Measurements from ENCODE around the gene KCNK18.

KCNK18 gene

DNA sequence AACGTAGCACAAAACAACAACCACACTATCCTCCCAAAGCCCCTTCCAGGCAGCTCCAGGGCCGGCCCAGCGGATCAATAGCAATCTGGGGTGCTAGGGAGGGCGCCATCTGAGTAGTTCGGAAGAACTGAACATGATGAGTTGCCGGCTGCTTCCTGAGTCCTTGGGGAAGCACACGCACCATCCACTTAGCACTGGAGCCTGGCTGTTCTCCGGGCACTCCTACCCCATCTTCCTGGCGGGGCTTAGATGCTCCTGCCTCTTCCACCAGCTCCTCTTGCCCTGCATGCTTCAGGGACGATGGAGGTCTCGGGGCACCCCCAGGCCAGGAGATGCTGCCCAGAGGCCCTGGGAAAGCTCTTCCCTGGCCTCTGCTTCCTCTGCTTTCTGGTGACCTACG, at the start of gene KCNK18:
Gene KCNK18, plus strand, starts transcription at position 301 of the 400 bp plus-strand sequence. Its CDS starts 0 bp downstream, at position 301.
- no peak for DNase-seq (ENCODE audit: low spot score)

DNA sequence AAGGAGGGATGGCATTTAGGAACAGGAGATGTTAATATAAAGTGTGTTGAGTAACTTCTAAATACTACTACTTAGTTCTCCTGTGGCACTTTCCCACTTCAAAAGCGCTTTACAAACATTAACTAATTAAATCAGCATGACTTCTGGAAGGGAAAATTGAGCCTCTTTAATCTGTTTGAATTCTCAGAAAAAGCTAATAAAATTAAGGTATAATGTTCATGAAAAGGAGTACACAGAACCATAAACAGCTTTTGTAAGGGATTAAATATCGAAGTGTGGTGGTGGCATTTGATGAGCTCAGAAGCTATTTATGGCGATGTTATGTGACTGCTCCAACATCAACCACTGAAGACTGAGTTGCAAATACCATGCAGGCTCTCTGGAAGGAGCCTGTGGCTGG, 49.0 kb upstream of the KCNK18 start:
- no peak for DNase-seq (ENCODE audit: low spot score)

- no peak for DNase-seq (ENCODE audit: low spot score)
These were observed 44.6 kb upstream of the KCNK18 start for GRCh38 chr10:117152668-117153067.

DNA sequence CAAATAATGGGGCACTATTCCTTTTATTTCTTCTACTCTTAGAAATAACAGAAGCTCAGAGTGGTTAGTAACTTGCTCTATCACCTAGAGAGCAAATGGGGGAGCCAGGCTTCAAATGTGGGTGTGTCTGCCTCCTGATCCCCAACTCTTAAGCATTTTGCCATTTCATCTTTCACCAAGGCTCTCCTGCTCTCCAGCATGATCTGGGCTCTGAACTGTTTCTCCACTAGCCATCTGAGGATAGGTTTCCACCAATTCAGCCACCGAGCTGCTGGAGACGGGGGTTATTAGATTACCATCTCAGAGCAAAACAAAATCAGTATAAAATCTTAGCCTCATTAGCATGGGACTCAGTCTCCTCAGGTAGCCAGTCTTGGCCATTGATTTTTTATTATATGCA, 39.0 kb upstream of the KCNK18 start:
- no peak for DNase-seq (ENCODE audit: low spot score)

- no peak for DNase-seq (ENCODE audit: low spot score)
These were observed 37.9 kb upstream of the KCNK18 start for GRCh38 chr10:117159390-117159789.

DNA sequence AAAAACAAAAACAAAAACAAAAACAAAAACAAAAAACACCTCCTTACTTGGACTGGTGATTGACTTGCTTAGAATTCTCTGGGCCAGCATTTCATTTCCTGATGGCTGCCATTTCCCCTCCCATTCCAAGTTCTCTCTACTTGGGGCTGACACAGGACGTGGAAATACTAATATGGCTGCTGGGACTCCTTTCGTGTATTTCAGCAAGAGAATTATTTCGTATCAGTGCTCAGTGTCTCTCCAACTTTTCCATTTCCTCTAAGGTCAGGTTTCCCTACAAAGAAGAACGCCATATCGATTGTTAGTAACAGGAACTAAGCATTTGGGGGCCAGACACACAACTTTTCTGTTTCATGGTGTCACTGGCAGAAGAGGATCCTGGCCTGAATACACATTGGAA, 36.7 kb upstream of the KCNK18 start:
- no peak for DNase-seq (ENCODE audit: low spot score)

DNA sequence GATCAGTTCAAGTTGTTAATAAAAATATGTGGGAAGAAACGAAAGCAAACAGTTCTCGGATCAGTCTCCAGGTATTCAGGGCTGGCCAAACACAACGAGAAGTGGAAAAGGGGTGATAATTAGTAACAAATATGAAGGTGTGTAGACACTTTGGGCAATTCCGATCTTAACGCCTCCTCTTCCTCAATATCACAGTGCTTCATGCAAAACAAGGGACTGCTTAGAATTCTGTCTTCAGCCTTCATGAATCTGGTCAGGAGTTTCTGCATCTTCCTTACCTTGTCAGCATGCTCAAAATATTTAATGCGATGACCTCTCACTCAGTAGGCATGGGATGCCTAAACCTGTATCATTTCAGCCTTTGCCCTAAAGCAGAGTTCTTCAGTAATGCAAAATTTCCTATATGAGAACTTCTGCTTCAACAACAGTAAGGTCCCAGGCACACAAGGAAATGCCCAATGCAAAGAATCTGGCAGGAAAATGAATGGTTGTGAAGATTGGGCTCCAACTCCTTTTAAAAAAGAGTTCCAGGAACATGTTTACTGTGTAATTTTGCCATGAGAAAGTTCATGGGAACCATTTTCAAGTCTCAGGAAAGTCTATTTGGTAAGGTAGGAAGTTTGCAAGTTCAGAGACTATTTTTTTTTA, 35.8 kb upstream of the KCNK18 start:
- no peak for DNase-seq (ENCODE audit: low spot score)

DNA sequence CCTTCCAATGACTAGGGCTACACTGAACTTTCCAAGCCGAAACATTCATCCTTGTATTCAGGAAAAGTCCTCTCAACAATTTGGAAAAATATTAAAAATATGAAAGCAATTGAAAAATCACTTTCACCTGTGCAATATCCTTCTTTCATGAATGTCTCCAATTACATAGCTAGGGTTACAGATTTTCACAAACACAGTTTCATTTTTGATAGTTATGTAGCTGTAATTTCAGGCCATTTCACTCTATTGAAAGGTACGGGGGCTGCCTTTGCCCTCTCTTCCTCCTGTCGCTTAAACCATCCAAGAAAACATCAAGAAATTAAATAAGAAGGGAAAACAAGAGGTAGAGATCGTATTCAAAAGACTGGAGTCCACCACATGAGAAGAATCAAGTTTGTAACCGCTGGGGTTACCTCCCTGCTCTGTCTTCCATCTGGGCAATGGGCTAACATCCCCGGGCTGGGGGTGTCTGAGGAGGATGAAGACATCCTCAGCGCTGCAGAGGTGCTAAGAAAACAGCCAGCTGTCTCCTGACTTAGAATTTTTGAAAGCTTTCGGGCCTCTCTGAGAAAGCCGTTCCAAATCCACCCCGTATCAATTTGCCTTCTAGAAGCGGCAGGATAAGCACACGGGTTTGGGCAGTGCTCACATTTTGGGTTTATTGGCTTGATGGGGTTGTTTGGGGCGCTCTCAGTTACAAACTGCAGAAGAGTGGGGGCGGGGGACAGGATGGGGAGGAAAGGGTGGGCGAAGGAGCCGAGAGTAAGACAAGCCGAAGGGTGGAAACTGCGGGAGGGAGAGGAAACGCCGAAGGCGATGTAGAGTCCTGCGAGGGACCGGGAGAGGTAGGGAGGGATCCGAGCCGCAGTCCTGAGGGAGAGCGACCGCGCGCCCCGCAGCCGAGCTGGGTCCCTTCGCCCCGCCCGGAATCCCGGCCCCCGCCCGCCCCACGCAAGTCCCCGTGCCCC, 34.9 kb upstream of the KCNK18 start:
- DNase-seq (ENCODE audit: low spot score): no peak

- no peak for DNase-seq (ENCODE audit: low spot score)
These were observed 34.0 kb upstream of the KCNK18 start for GRCh38 chr10:117163061-117163953.

DNA sequence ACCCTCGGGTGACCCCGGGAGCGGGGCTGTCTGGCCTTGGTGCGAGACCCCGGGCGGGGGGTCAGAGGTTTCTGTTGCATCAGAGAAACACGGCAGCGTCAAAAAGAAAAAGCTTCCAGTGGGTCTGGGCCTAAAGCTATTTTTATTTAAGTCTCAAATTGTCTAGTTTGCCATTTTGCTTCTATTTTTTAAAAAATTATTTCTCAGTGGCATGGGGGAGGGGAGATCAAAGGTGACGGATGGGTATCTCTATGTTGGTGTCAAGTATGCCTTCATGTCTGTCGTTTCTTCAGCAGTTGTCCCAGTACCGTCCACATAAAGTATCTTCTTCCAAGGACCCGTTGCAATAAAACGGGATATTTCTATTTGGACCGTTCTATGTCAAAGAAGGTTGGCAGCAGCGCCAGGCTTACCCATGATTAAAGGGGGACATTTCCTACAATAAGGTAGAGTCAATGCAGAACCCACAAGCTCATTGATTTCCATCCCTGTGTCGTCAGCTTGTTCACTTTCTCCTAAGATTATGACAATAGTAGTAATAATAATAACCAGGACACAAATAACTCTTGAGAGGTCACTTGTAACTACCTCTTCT, 33.2 kb upstream of the KCNK18 start:
- no peak for DNase-seq (ENCODE audit: low spot score)

GRCh38 chr10:117164592-117165537, 32.4 kb upstream of the KCNK18 start:
- no peak for DNase-seq (ENCODE audit: low spot score)

- no peak for DNase-seq (ENCODE audit: low spot score)
These were observed 31.5 kb upstream of the KCNK18 start for GRCh38 chr10:117165538-117166417.

GRCh38 chr10:117166418-117167345, 30.6 kb upstream of the KCNK18 start:
- DNase-seq (ENCODE audit: low spot score): no peak

- DNase-seq (ENCODE audit: low spot score): no peak
These were observed 29.9 kb upstream of the KCNK18 start for GRCh38 chr10:117167346-117167788.

DNA sequence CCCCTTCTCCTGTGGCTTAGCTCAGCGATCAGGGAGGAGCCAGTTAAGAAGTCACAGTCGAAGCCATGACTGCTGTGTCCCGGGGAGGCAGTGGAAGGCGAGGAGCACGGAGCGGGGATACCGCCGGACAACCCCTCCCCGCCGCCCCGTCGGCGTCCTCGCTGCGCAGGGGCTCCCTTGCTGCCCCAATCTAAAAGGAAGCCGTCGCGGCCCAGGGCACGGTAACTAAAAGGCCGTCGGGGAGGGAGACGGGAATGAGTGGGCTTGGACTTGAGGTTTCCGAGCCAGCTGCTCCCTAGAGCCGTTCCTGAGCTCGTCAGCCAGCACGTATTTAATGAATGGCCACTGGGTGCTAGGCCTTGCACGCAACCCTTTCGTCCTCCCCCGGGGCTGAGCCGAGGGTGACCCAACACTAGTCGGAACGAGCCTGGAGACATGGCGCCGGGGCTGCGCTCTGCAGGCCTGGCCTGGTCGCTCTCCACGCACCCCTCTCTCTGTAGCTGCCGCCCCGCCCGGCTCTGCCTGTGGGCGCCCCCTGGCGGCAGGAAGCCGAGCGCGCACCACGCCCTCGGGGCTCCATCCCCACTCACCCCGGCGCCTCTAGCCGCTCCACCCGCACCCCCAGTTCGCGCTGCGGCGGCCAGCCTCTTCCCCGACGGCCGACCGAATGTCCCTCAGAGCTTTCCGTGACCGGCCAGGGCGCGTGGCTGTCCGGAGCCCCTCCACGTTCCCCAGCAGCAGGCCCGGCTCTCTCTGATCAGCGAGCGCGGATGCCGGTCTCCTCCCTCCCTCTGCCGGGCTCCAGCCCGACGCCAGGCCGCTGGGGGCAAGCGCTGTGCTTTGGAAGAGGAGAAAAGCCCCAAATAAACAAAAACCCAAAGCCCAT, 29.3 kb upstream of the KCNK18 start:
- DNase-seq (ENCODE audit: low spot score): peak; percentile 63

GRCh38 chr10:117168729-117169128, 28.6 kb upstream of the KCNK18 start:
- DNase-seq (ENCODE audit: low spot score): no peak

DNA sequence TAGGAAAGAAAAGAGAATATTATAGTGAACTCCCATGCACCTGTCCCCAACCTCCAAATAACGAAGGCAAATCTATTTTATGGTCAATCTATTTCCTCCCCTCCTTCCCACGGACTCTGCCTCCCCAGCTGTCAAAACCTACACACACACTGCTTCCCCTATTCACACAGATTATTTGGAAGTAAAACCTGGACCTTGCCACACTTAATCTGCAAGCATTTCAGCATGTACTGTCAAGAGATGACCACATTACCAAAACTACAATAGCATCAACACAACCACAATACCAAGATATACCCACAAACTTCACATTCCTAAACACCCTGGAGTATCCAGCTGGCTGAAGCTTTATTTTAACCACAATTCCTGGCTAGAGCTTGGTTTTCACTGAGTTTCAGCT, 27.8 kb upstream of the KCNK18 start:
- DNase-seq (ENCODE audit: low spot score): no peak

Measured in CD4-positive, alpha-beta T cell treated with Interleukin-6 at 100 ng/mL for 8 hours (primary cell).